Right renal pelvis (tissue), 4 donors: Measurements from ENCODE around the gene FH. TPM values are rescaled to one million over a fixed set of nuclear protein-coding genes. Genes with fewer than 3 reads are reported as not detected.

Experiments used
- DNase-seq, 4 donors: peaks; one replicate each; pipeline ENCODE4 v3.0.0-alpha.2; 2013; ENCODE audit warnings: low read depth in 4 of 4, low spot score in 3 of 4, missing footprints in 1 of 4
- polyA plus RNA-seq, 4 donors: library from polyadenylated mRNA; unstranded; fragments of 120-200 nt; gene quantifications; one replicate each; pipeline ENCODE4 v1.2.1, GENCODE V29; 2013; ENCODE audit not compliant: insufficient read length in 4 of 4

FH gene
- polyA plus RNA-seq, 4 donors, result 97.9 to 114 (median 109) TPM

DNA sequence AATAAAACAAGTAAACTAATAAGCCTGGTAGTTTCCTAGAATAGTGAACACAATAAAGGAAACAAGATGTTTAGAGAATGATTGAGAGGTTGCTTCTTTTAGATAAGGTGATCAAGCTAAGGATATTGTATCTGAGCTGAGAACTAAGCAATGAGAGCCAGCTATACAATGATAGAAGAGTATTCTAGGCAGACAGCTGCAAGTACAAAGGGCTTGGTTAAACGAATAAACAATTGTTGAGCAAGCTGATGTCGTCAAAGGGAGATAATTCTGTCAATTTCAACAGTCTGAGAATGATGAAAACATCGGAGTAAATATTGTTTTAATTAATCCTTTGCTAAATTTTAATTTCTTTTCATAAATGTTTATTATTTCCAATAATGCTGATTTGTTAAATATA lies 5.5 kb upstream of the FH start:
- DNase-seq, result no peak

DNA sequence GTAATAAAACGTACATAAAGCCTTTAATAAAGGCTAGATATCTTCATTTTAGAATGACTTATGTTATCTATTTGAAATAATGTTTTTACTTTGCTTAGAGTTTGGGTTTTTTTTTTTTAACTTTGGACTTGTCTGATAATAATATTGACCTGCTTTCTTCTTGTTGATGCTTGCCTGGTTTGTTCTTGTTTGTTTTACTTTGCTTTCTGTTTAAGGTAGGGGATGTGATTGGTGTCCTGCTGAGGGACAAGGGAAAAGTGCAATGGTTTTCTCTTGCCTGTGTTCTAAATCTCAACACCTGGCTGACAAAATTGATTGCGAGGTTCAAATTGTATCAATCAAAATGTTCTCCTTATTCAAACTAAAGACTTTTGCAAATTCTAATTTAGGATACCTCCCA lies 2.2 kb upstream of the FH start:
- no peak for DNase-seq

DNA sequence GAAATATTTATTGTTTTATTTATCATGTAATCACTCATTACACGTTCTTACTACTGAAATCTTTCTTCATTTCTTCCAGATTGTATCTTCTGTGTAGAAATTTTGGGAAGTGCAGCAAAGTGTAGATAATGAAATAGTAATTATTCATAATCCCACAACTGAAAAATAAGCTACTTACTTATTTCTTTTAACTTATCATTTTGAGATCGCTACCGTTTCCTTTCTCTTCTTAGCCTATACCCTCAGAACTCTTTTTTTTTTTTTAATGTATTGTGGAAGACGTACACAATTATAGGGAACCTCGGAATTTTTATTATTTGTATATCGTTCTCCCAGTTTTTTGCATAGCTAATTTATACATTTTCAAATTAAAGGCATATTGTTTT lies 518 bp upstream of the FH start:
- DNase-seq, result no peak

- no peak for DNase-seq
Measured at GRCh38 chr1:241518476-241519307, 863 bp downstream of the FH start.

DNA sequence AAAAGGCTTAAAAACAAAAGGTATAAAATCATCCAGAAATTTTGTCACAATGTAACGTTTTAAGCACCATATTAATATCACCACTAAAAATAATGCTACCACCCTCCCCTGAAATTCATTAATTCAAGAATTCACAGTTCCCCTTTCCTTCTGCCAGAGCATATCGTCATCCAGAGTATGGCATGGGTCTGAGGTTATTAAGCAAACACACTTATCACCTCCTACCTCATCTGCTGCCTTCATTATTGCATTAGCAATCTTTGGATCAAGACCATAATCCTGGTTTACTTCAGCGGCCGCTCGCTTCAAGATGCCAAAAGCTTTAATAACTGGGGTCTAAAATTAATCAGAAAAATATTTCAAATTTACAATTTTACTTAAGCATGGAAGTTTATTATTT lies 6.2 kb downstream of the FH start:
- no peak for DNase-seq

DNA sequence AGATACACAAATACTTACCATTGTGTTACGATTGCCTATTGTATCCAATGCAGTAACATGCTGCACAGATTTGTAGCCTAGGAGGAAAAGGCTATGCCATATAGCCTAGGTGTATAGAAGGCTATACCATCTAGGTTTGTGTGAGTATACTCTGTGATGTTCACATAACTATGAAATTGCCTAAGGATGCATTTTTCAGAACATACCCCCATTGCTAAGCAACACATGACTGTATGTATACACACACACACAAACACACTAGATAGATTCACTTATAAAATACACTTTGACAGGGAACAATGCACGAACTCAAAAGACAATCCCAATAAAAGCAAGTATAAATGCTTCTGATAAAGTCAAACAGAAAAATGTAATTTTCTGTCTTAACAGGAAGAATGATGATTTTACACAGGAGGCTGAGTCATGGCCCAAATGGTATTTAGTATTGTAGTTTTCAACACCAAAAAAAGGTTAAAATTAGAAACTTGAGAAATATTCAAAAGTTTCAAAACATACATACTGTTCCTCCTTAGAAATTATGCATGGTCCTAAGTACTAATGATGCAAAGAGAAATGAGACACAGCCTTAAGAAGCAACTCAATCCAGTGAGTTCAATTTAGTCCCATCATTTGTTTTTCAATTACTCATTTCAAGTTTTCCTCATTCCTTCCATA lies 12.2 kb downstream of the FH start:
- DNase-seq, result no peak

GRCh38 chr1:241503444-241503843 lies 16.1 kb downstream of the FH start:
- DNase-seq, result no peak

GRCh38 chr1:241499910-241500309 lies 19.6 kb downstream of the FH start:
- DNase-seq, result peak in 2 of 4 donors; percentile 11 to 28

GRCh38 chr1:241495741-241496140 lies 23.8 kb downstream of the FH start:
- no peak for DNase-seq

DNA sequence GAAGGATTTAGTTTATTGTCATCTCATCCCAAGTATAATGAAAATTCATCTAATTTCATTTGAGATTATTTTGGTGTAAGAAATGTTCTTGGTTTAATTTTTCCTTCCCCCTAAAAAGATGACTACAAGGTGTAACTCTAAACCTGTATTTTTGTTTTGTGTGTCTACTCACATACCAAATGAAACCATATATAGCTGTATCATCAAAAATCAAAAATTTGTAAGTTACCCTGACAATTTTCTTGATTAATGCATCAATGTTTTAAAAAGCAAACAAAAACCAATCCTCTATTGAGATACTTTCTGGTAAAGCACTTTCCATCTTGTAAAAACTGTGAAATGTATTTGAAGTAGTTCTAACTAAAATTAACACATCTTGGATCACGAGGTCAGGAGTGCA lies 30.8 kb downstream of the FH start:
- no peak for DNase-seq

- no peak for DNase-seq
Measured at GRCh38 chr1:241485554-241485992, 34.0 kb downstream of the FH start.

DNA sequence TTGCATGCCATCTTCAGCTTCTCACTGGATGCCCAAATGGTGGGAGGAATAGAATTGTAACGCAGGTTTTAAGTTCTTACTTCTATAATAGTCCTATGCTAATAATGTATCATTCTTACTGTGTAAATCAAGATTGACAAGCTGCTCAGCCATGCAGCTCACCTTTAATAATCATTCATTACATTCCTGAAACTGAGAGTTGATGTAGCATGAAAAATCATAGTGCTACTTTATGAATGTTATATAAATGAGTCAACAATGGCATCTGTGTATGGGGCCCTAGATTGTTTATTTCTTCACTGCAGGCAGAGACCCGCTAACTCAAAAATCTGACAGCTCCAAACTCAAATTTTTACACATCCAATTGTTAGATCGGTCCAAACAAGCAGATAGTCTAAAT lies 34.4 kb downstream of the FH start:
- DNase-seq, result no peak

DNA sequence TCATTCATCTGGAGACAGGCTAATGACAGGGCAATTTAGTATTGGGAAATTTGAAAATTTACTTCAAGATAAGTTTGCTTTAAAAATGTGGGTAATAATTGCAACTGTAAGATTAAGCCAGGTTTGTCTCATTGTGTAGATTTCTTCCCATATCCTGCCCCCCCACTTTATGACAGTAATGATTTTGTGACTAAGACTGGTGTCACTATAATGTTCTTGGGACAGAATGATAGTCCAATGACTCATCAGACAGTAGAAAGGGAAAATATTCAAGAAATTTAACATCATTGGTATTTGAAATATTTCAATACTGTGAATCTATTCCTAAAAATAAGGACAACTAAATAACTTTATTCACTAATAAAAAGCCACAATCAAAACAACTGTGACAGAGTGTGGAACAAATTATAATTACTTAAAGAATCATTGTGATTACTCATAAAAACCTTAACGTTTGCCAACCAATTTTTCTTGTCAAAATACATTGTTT lies 36.7 kb downstream of the FH start:
- no peak for DNase-seq

DNA sequence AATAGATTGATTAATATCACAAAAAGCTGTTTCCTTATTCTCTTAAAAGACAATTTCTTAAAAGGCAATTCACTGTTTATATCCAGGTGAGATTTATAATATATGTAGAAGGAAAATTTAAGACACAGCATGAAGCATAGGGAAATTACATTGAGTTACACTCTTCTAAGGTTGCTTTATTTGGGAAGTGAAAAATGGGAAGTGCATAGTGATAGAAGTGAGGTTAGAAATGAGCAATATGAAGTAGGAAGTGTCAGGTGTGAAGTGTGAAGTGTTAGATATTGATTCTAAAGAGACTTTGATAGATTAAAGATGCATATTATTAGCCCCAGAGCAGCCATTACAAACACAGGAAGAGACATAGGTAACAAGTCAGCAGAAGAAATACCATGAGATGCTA lies 40.3 kb downstream of the FH start:
- no peak for DNase-seq

GRCh38 chr1:241475671-241476070 lies 43.9 kb downstream of the FH start:
- DNase-seq, result no peak

GRCh38 chr1:241473026-241473425 lies 46.5 kb downstream of the FH start:
- DNase-seq, result no peak

- DNase-seq, result no peak
Measured at GRCh38 chr1:241470908-241471590, 48.5 kb downstream of the FH start.

- DNase-seq, result no peak
Measured at GRCh38 chr1:241470361-241470760, 49.2 kb downstream of the FH start.

DNA sequence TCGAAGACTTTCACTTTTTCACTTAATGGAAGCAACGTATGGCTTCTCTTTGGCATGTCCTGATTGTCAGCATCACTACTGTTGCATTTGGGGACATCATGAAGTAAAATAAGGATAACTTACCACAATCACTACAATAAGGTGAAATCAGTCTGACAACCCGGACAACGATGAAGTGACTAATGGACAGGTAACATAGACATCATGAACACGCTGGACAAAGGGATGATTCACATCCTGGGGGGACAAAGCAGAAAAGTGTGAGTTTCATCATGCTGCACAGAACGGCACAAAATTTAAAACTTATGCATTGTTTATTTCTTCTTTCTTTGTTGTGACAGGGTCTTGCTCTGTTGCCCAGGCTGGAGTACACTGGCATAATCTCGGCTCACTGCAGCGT lies 53.9 kb downstream of the FH start:
- DNase-seq, result no peak

DNA sequence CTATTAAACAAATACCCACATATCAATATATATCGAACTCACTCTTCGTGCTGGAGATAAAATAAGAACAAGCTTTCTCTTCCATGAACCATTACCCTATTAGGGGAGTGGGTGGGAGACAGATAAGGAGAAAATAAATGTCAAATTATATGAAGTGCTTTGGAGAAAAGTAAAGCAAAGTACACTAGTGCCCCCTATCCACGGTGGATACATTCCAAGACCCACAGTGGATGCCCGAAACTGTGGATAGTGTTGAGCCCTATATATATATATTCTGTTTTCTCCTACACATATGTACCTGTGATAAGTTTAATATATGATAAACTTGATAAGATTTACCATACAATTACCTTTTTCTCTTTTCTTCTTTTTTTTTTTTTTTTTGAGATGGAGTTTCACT lies 54.6 kb downstream of the FH start:
- DNase-seq, result no peak

- no peak for DNase-seq
Measured at GRCh38 chr1:241462391-241462790, 57.2 kb downstream of the FH start.
